OCI-LY7 (cell line): ENCODE results near the gene PWWP2B. TPM values are rescaled to one million over a fixed set of nuclear protein-coding genes. Genes with fewer than 3 reads are reported as not detected.

Experiments used
- BruUV-seq: library from RNA; stranded (reverse); fragments of 400-500 nt; replicated peaks from 2 replicates; lab custom pipeline; 2021; lab: Mats Ljungman, UMichigan
- CTCF ChIA-PET: fragments of 300-600 bp; sonication (Branson Sonifier 250); formaldehyde crosslinking; loops from one replicate; lab custom pipeline; 2022; ENCODE audit warnings: antibody characterized with exemption; ENCODE audit not compliant: unreplicated experiment; lab: Charles Lee
- POLR2A ChIA-PET: fragments of 300-600 bp; sonication (Branson Sonifier 250); formaldehyde crosslinking; loops from one replicate; lab custom pipeline; 2022; ENCODE audit warnings: antibody characterized with exemption; lab: Charles Lee
- DNase-seq: peaks from one replicate; pipeline ENCODE4 v3.0.0-alpha.2; 2015; ENCODE audit warnings: low spot score
- H2AFZ ChIP-seq: fragments of 200-600 bp; sonication (generic), shearing (Covaris generic); 2 replicates; pipeline ENCODE4 v1.6.1; 2014; ENCODE audit warnings: mild to moderate bottlenecking, antibody characterized with exemption, low read length, moderate library complexity
- H3K27ac ChIP-seq: fragments of 200-600 bp; sonication (generic); 2 replicates; pipeline ENCODE4 v1.5.1; 2014; ENCODE audit warnings: mixed run types, low read depth, mild to moderate bottlenecking, moderate library complexity, low read length, inconsistent platforms; ENCODE audit not compliant: poor library complexity, severe bottlenecking
- H3K36me3 ChIP-seq: fragments of 200-600 bp; sonication (generic); 2 replicates; pipeline ENCODE4 v1.6.1; 2014; ENCODE audit warnings: mild to moderate bottlenecking, antibody characterized with exemption, low read length, moderate library complexity, mixed read lengths; ENCODE audit not compliant: insufficient read depth
- H3K4me1 ChIP-seq: fragments of 200-600 bp; sonication (generic); 2 replicates; pipeline ENCODE4 v1.5.1; 2014; ENCODE audit warnings: mild to moderate bottlenecking, low read length; ENCODE audit not compliant: insufficient read depth, poor library complexity, severe bottlenecking
- H3K4me2 ChIP-seq: fragments of 200-600 bp; sonication (generic); 2 replicates; pipeline ENCODE4 v1.6.1; 2014; ENCODE audit warnings: mild to moderate bottlenecking, low read length
- H3K4me3 ChIP-seq: fragments of 200-600 bp; sonication (generic); 2 replicates; pipeline ENCODE4 v1.5.1; 2014; ENCODE audit warnings: mild to moderate bottlenecking, low read depth, low read length; ENCODE audit not compliant: poor library complexity, severe bottlenecking
- H3K79me2 ChIP-seq: fragments of 200-600 bp; sonication (generic); 2 replicates; pipeline ENCODE4 v1.6.1; 2016; ENCODE audit warnings: low read depth, mild to moderate bottlenecking, low read length, moderate library complexity, mixed read lengths; ENCODE audit not compliant: insufficient read depth
- H3K9me2 ChIP-seq: fragments of 200-600 bp; sonication (generic); 2 replicates; pipeline ENCODE4 v1.6.1; 2016; ENCODE audit warnings: mild to moderate bottlenecking, low read length, mixed read lengths; ENCODE audit not compliant: insufficient read depth
- H3K9me3 ChIP-seq: fragments of 200-600 bp; sonication (generic); 2 replicates; pipeline ENCODE4 v1.6.1; 2014; ENCODE audit warnings: mild to moderate bottlenecking, mixed run types, low read length, mixed read lengths
- H4K20me1 ChIP-seq: fragments of 200-600 bp; sonication (generic); 2 replicates; pipeline ENCODE4 v1.6.1; 2014; ENCODE audit warnings: mild to moderate bottlenecking, antibody characterized with exemption, low read length, moderate library complexity, mixed read lengths; ENCODE audit not compliant: insufficient read depth
- CTCF ChIP-seq: fragments of 200-600 bp; sonication (generic); conservative IDR thresholded peaks from 2 replicates; pipeline ENCODE4 v1.5.1; 2014; ENCODE audit warnings: mild to moderate bottlenecking, antibody characterized with exemption, low read length, moderate library complexity, mixed read lengths
- EZH2phosphoT487 ChIP-seq: fragments of 200-600 bp; sonication (generic); IDR thresholded peaks from 2 replicates; pipeline ENCODE4 v1.6.1; 2018; ENCODE audit warnings: low read depth, borderline replicate concordance, mild to moderate bottlenecking, mixed run types, antibody characterized with exemption, low read length, moderate library complexity, mixed read lengths
- intact Hi-C: fragments of 100-400 bp; cut with micrococcal nuclease; formaldehyde crosslinking; loops from one replicate; pipeline ENCODE4 v1.10.0; 2022; ENCODE audit not compliant: unreplicated experiment
- total RNA-seq, 2 experiments: library from RNA; depleted of rRNA in 1 of 2; stranded (reverse); fragments of >200 nt in 1 of 2; shearing (Covaris generic) in 1 of 2; gene quantifications; 2 replicates each; pipeline ENCODE4 v1.2.3, GENCODE V29; 2014 to 2022

Gene PWWP2B
- total RNA-seq, 2 experiments from 2014 or later = 5.9 to 10.6 TPM

DNA sequence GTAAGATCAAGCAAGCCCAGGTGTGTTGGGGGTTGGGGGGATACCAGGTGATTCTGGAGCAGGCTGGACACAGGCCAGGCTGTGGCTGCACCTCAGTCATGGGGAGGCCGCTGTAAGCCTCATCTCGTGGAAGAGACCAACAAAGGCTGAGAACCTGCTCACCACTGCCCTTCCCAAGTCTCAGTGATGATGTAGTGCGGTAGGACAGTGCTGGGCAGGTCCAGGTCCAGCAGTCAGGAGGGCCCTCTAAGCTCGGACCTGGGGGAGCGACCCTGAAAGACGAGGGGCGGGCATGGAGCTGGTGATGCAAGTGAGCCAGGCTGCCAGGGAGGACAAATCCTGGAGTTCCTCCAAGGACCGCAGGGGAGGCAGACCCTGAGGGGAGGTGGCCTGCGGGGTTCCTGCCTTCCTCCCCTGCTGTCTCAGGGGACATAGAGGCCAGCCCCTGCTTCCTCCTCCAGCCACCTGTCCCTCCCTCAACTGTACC lies 3.3 kb upstream of the PWWP2B start:
- Histone ChIP-seq H3K4me3 (no peak overlapping the region), H3K4me2 (no peak overlapping the region), H3K27ac (no peak overlapping the region), H3K9me3 (no peaks in the 10 kb centered on the region), H3K4me1 (peaks cover 9% of the 10 kb centered on the region), H3K36me3 (no peaks in the 10 kb centered on the region), H3K9me2 (no peaks in the 10 kb centered on the region), H3K79me2 (no peaks in the 10 kb centered on the region), H4K20me1 (no peaks in the 10 kb centered on the region), H2AFZ (no peak overlapping the region)
- no peak for DNase-seq
- BruUV-seq = no TSS peak
- TF ChIP-seq EZH2phosphoT487 (no peak), CTCF (no peak)
- ChIA-PET POLR2A (no interaction called here), CTCF (no interaction called here)
- intact Hi-C loops = no loop called here

- POLR2A ChIA-PET = no interaction called here
- no peak overlapping the region for H2AFZ ChIP-seq
- H3K4me2 ChIP-seq = no peak overlapping the region
- H3K36me3 ChIP-seq = no peaks in the 10 kb centered on the region
- intact Hi-C loops = no loop called here
- CTCF ChIA-PET = no interaction called here
- no peak overlapping the region for H3K4me3 ChIP-seq
- no TSS peak for BruUV-seq
- no peak for DNase-seq
- H3K27ac ChIP-seq = no peak overlapping the region
- H4K20me1 ChIP-seq = no peaks in the 10 kb centered on the region
- peaks cover 9% of the 10 kb centered on the region for H3K4me1 ChIP-seq
- no peaks in the 10 kb centered on the region for H3K9me3 ChIP-seq
- no peaks in the 10 kb centered on the region for H3K79me2 ChIP-seq
- TF ChIP-seq CTCF (no peak), EZH2phosphoT487 (no peak)
- H3K9me2 ChIP-seq = no peaks in the 10 kb centered on the region
Observed at GRCh38 chr10:132394201-132394811, 2.7 kb upstream of the PWWP2B start.

DNA sequence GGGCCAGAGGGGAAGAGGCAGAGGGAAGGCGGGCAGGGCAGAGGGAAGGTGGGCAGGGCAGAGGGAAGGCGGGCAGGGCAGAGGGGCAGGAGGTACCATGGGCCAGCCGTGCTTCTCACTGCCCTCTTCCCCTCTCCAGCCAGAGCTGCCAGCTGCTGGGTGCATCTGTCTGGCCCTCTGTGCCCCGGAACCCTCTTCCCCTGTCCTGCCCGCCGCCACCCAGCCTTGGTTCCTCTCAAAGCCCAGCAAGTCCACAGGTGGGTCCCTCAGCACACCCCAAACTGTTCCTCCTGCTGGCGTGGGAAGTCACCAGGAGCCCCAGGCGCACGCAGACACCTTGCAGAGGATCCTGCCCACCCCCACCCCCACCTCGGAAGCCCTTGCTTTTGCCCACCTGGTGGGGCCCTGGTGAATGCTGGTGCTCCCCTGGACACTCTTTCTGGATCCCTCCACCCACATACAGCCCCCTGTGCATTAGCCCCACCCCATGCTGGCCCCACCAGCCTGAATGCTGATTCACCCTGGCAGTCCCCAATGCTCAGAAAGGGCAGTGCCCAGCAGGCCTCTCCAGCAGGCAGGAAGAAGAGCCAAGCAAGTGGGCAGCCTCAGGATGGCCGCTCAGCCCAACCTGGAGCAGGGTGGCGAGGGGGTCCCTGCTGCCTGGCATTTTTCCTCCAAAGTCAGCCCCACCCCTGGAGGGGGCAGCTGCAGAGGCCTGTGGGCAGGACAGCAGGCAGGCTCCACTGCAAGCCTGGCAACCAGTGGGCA lies 1.9 kb upstream of the PWWP2B start:
- H3K4me2 ChIP-seq = no peak overlapping the region
- intact Hi-C loops = no loop called here
- no peak overlapping the region for H3K27ac ChIP-seq
- H3K79me2 ChIP-seq = no peaks in the 10 kb centered on the region
- no TSS peak for BruUV-seq
- H2AFZ ChIP-seq = no peak overlapping the region
- no peak overlapping the region for H3K4me3 ChIP-seq
- CTCF ChIA-PET = no interaction called here
- no peaks in the 10 kb centered on the region for H3K9me2 ChIP-seq
- H4K20me1 ChIP-seq = no peaks in the 10 kb centered on the region
- TF ChIP-seq CTCF (no peak), EZH2phosphoT487 (no peak)
- no peak for DNase-seq
- H3K9me3 ChIP-seq = no peaks in the 10 kb centered on the region
- POLR2A ChIA-PET = no interaction called here
- H3K36me3 ChIP-seq = no peaks in the 10 kb centered on the region
- H3K4me1 ChIP-seq = peaks cover 9% of the 10 kb centered on the region
